ENCODE results near the gene FOXD4L6.
"Not testable (repeated sequence)": the region's sequence is repeated elsewhere in the genome, so short reads cannot be mapped to it uniquely, and the experiment has no call there.

DNA sequence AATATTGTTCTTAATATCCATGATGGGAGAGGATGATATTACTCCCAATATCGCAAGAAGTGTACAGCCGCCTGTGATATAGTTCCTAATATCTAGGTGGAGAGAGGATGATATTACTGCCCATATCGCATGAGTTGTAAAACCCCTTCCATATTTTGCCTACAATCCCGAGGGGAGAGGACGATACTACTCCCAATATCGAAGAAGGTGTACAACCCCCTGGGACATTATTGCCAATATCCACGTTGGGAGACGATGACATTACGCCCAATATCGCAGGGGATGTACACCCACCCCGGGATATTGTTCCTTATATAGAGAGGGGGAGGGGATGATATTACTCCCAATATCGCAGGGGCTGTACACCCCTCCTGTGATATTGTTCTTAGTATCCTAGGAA lies 17.1 kb downstream of the FOXD4L6 start:
- TF ChIP-seq, protein P1, sequence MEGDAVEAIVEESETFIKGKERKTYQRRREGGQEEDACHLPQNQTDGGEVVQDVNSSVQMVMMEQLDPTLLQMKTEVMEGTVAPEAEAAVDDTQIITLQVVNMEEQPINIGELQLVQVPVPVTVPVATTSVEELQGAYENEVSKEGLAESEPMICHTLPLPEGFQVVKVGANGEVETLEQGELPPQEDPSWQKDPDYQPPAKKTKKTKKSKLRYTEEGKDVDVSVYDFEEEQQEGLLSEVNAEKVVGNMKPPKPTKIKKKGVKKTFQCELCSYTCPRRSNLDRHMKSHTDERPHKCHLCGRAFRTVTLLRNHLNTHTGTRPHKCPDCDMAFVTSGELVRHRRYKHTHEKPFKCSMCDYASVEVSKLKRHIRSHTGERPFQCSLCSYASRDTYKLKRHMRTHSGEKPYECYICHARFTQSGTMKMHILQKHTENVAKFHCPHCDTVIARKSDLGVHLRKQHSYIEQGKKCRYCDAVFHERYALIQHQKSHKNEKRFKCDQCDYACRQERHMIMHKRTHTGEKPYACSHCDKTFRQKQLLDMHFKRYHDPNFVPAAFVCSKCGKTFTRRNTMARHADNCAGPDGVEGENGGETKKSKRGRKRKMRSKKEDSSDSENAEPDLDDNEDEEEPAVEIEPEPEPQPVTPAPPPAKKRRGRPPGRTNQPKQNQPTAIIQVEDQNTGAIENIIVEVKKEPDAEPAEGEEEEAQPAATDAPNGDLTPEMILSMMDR (IDR thresholded peaks at IDR 0.05 in 2 of 3, conservative IDR thresholded peaks at IDR 0.05 in 1 of 3; ENCODE audit: borderline replicate concordance in 1 of 3, insufficient read depth in 1 of 3, low read depth in 2 of 3, low read length in 2 of 3) = not testable (repeated sequence)
- not testable (repeated sequence) for TF ChIP-seq TCF7L2 (IDR thresholded peaks at IDR 0.05; ENCODE audit: borderline replicate concordance, extremely low read depth, insufficient read depth, insufficient read length); POLR2A (IDR thresholded peaks at IDR 0.05; ENCODE audit: borderline replicate concordance, extremely low read depth, insufficient read depth, insufficient read length); EZH2 (IDR thresholded peaks at IDR 0.05); SIN3A (IDR thresholded peaks at IDR 0.05; ENCODE audit: low read depth); YY1 (IDR thresholded peaks at IDR 0.05; ENCODE audit: extremely low read depth, insufficient replicate concordance, low read depth, low read length); SRF (IDR thresholded peaks at IDR 0.05; ENCODE audit: low read depth); JUND (IDR thresholded peaks at IDR 0.05); POLR2AphosphoS5 (IDR thresholded peaks at IDR 0.05; ENCODE audit: low read depth, low read length); SP1 (IDR thresholded peaks at IDR 0.05; ENCODE audit: low read depth); CBX3 (IDR thresholded peaks at IDR 0.05; ENCODE audit: low read depth); EGR1 (IDR thresholded peaks at IDR 0.05; ENCODE audit: low read depth); EZH2phosphoT487 (IDR thresholded peaks at IDR 0.05; ENCODE audit: borderline replicate concordance)
- TF ChIP-seq, protein P2, sequence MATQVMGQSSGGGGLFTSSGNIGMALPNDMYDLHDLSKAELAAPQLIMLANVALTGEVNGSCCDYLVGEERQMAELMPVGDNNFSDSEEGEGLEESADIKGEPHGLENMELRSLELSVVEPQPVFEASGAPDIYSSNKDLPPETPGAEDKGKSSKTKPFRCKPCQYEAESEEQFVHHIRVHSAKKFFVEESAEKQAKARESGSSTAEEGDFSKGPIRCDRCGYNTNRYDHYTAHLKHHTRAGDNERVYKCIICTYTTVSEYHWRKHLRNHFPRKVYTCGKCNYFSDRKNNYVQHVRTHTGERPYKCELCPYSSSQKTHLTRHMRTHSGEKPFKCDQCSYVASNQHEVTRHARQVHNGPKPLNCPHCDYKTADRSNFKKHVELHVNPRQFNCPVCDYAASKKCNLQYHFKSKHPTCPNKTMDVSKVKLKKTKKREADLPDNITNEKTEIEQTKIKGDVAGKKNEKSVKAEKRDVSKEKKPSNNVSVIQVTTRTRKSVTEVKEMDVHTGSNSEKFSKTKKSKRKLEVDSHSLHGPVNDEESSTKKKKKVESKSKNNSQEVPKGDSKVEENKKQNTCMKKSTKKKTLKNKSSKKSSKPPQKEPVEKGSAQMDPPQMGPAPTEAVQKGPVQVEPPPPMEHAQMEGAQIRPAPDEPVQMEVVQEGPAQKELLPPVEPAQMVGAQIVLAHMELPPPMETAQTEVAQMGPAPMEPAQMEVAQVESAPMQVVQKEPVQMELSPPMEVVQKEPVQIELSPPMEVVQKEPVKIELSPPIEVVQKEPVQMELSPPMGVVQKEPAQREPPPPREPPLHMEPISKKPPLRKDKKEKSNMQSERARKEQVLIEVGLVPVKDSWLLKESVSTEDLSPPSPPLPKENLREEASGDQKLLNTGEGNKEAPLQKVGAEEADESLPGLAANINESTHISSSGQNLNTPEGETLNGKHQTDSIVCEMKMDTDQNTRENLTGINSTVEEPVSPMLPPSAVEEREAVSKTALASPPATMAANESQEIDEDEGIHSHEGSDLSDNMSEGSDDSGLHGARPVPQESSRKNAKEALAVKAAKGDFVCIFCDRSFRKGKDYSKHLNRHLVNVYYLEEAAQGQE (IDR thresholded peaks at IDR 0.05; ENCODE audit: low read depth) = not testable (repeated sequence)

All from HCT116 (cell line).